Measurements from ENCODE around the gene RNF149. TPM values are rescaled to one million over a fixed set of nuclear protein-coding genes. Genes with fewer than 3 reads are reported as not detected.
"Not testable (repeated sequence)": the region's sequence is repeated elsewhere in the genome, so short reads cannot be mapped to it uniquely, and the experiment has no call there.

RNF149 gene
- total RNA-seq, 1 experiment from 2014 or later = 9.3 TPM

DNA sequence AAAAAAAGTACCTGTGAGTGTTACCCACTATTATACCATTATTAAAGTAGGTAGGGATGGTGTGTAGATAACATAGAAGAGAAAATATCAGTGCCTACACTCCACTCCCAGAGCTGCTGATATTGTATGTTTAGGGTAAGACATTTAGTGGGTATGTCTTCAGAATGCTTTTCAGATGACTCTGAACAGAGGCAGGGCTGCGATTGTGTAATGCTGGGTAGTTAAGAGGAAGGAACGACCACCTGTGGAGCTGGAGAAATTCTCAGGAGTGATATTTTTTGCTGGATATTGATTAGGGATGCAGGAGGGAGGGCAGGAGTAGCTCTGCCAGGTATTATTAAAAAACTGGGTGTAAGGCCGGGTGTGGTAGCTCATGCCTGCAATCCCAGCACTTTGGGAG lies 53.0 kb downstream of the RNF149 start:
- DNase-seq (ENCODE audit: low read depth) = no peak

DNA sequence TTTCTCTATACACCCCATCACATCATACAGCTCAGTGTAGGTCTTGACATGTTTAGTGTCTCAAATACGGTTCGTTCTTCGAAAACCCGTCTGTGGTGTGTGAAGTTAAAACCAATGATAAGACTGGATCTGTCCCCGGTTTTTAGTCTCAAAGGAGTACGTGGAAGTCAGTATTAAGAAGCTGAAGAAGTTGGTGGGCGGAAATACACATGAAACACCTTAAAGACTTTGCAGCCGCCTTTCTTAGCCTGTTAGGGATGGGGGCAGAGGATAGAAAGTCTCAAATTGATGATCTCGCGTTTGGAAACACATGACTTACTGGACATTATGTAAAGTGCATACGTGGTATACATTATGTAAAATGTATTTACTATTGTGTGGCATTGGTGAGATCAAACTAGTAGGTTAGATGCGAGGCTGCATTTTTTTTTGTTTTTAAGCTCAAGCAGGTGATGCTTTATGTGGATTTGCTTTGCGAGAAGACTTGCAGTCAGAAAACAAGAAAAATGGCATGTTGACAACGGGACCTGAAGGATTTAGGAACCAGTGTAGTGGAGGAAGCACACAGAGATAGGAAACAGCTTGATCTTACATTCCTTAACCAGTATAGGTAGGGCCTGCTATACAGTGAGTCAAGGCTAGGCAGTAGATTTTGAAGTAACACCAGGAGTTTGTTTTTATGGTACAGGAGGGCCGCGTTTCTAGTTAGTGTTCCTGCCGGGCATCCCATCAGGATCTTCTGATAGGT lies 54.6 kb downstream of the RNF149 start:
- no peak for DNase-seq (ENCODE audit: low read depth)

DNA sequence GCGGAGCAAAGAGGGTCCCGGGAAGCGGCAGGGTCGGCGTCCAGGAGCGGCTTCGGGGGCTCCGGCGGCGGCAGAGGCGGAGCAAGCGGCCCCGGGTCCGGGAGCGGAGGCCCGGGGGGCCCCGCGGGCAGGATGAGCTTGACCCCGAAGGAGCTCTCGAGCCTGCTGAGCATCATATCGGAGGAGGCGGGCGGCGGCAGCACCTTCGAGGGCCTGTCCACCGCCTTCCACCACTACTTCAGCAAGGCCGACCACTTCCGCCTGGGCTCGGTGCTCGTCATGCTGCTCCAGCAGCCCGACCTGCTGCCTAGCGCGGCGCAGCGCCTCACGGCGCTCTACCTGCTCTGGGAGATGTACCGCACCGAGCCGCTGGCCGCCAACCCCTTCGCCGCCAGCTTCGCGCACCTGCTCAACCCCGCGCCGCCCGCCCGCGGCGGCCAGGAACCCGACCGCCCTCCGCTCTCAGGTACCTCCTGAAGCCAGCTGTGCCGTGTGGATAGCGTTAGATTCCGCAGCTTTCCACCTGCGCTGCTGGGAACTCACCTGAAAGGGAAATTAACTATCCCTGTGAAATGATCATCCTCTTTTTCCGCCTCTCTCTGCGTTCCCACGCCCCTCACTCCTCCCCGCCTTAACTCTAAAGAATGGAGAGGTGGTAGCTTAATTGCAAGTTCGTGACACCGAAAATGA lies 55.3 kb downstream of the RNF149 start:
- DNase-seq (ENCODE audit: low read depth) = peak; percentile 65

DNA sequence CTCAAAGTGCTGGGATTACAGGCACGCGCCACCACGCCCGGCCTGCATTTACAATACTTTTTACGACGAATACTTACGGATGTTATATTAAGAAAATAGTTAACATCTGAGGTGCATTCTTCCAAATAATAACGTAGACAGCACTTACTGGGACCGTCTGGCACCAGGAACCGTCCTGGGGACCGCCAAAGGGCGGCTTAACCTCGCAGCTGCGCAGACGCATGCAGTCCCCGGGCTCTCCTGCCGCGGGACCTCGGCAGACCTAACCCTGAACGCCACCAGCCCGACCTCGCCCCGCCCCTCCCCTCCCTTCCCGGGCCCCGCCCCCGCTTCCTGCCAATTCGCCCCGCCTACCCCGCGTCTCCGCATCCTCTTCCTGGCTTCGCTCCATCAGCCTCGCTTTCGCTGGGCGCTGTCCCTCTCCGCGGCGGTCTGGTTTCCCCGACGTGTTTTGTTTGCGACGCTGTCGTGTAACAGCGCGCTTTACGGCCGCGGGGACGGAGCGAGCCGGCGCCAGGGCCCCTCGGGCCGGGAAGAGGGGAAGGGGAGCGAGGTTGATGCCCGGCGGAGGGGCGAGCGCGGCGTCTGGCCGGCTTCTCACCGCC lies 56.0 kb downstream of the RNF149 start, which contains the start of gene CNOT11:
TSS of gene CNOT11 (plus strand) at position 479 of the 605 bp plus-strand sequence. CDS start at position 558, 79 bp downstream.
- peak; percentile 95 for DNase-seq (ENCODE audit: low read depth)

DNA sequence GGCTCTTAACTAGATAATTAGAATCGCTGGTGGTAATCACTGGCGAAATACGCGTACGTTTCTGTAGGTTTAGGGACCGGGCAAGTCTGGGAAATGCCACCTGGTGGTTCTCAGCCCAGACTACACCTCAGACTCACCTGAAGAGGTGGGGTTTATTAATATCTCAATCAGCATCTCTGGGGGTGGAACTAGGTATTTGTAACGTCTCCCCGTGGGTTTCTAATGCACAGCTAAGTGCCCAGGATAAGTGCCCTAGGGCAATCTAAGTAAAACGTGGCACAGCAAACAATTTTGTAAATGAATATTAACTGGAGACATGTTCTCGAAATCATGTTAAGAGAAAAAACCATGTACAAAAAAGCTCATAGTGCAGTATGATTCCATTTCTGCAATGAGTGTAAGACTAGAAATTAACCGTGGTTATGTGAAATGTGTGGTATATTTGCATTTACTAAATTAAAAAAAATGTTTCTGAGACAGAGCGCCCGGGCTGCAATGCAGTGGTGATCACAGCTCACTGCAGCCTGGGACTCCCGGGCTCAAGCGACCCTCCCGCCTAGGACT lies 56.6 kb downstream of the RNF149 start:
- DNase-seq (ENCODE audit: low read depth) = no peak

DNA sequence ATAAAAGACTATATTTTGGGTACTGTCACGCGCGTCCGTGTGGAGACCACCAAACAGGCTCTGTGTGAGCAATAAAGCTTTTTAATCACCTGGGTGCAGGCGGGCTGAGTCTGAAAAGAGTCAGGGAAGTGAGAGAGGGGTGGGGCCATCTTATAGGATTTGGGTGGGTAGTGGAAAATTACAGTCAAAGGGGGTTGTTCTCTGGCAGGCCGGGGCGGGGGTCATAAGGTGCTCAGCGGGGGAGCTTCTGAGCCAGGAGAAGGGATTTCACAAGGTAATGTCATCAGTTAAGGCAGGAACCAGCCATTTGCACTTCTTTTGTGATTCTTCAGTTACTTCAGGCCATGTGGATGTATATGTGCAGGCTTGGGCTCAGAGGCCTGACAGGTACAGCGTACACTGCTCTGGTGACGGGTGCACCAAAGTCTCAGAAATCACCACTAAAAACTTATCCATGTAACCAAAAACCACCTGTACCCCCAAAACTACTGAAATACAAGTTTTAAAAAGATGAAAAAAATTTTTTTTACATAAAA lies 57.2 kb downstream of the RNF149 start:
- DNase-seq (ENCODE audit: low read depth) = not testable (repeated sequence)

DNA sequence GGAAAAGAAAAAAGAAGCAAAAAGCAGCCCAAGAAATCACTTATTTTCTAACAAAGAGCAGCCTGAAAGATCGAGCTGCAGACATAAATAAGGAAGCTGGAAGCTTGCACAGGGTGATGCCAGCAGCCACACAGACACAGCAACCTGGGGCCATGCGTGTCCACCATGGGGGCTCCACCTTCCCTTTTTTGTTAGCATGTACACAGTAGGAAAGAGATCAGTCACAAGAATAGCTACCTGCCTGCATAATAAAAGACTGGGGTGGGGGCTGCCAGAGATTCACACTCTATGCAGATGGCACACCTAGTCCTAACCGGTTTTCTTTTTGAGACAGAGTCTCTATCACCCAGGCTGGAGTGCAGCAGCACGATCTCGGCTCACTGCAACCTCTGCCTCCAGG lies 58.7 kb downstream of the RNF149 start:
- DNase-seq (ENCODE audit: low read depth) = no peak

DNA sequence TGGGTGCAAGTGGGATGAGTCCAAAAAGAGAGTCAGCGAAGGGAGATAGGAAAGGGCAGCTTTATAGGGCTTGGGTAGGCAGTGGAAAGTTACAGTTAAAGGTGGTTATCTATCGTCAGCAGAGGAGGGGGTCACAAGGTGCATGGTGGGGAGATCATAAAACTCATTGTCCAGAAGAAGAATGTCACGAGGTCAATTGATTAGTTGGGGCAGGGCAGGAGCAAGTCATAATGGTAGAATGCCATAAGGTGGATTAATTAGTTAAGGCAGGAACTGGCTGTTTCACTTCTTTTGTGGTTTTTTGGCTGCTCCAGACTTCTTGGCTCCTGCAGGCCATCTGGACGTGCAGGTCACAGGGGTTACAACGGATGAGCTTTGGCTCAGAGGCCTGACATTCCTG lies 59.7 kb downstream of the RNF149 start:
- DNase-seq (ENCODE audit: low read depth) = peak; percentile 27

DNA sequence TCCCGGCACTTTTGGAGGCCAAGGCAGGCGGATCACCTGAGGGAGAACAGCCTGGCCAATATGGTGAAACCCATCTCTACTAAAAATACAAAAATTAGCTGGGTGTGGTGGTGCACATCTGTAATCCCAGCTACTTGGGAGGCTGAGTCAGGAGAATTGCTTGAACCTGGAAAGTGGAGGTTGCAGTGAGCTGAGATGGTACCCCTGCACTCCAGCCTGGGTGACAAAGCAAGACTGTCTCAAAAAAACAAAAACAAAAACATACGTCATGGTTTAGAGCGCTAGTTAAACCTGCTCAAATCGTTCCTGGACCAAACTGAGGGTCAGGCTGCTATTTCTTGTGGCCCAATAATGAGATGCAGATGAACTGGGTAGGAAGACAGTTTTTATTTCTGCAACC lies 63.0 kb downstream of the RNF149 start:
- DNase-seq (ENCODE audit: low read depth) = not testable (repeated sequence)

DNA sequence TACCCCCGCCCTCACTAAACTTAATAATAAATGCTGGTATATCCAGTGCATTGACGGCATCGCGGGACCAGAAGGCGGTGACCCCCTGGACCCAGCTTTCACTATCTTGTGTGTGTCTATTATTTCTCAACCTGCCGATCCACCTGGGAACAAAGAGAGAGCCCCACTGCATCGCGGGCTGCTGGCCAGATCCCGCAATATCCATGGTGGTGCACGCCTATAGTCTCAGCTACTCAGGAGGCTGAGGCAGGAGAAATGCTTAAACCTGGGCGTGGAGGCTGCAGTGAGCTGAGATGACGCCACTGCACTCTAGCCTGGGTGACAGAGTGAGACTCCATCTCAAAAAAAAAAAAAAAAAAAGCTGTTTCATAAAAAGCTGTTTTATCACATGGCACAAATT lies 63.6 kb downstream of the RNF149 start:
- DNase-seq (ENCODE audit: low read depth) = not testable (repeated sequence)

DNA sequence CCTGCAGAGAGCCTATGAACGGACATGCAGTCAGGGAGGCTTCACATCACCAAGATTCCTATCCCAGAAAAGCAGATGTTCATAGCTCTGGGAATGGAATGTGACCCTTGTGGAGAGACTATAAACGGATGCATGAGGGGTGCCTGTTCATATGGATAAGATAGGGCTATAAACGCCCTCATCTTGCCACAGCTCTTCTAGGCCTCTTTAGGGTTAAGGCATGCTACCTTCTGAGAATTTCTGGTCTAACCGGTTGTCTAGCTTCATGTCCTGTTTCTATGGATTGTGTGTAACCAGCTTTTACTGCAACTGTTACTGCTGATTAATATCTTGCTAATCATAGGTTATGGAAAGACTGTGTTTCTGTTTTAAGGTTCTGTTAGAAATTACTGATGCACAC lies 64.1 kb downstream of the RNF149 start:
- DNase-seq (ENCODE audit: low read depth) = not testable (repeated sequence)

DNA sequence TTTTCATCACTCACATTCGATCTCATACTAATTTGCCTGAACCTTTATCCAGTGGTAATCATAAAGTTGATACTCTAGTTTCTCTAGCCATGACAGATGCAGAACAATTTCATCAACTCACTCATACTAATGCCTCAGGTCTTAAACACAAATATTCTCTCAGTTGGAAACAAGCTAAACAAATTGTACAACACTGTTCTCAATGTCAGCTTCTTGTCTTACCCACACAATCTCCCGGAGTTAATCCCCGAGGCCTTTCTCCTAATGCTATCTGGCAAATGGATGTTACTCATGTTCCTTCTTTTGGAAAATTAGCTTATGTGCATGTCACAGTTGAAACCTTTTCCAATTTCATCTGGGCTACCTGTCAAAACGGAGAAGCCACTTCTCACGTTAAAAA lies 67.3 kb downstream of the RNF149 start:
- no peak for DNase-seq (ENCODE audit: low read depth)

DNA sequence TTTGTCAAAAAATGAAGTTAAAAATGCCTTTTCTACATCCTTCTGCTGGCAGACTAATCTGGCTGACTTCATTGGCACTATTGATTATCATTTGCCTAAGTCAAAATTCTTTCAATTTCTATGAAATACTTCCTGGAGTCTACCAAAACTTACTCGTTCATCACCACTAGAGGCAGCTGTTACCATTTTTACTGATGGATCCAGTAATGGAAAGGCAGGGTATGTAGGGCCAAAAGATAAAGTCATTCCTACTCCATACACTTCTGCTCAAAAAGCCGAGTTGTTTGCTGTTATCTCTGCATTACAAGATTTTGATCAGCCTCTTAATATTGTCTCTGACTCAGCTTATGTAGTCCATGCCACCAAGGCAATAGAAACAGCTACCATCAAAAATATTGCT lies 67.8 kb downstream of the RNF149 start:
- peak; percentile 27 for DNase-seq (ENCODE audit: low read depth)

DNA sequence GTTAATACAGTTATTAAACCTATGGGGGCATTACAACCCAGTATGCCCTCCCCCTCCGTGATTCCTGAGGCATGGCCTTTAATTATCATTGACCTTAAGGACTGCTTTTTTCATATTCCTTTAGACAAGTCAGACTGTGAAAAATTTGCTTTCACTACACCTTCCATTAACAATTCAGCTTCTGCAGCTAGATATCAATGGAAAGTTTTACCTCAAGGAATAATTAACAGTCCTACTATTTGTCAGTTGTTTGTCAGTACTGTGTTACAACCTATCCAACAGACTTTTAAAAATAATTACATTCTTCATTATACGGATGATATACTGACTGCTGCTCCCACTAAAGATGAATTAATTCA lies 68.8 kb downstream of the RNF149 start:
- DNase-seq (ENCODE audit: low read depth) = not testable (repeated sequence)

DNA sequence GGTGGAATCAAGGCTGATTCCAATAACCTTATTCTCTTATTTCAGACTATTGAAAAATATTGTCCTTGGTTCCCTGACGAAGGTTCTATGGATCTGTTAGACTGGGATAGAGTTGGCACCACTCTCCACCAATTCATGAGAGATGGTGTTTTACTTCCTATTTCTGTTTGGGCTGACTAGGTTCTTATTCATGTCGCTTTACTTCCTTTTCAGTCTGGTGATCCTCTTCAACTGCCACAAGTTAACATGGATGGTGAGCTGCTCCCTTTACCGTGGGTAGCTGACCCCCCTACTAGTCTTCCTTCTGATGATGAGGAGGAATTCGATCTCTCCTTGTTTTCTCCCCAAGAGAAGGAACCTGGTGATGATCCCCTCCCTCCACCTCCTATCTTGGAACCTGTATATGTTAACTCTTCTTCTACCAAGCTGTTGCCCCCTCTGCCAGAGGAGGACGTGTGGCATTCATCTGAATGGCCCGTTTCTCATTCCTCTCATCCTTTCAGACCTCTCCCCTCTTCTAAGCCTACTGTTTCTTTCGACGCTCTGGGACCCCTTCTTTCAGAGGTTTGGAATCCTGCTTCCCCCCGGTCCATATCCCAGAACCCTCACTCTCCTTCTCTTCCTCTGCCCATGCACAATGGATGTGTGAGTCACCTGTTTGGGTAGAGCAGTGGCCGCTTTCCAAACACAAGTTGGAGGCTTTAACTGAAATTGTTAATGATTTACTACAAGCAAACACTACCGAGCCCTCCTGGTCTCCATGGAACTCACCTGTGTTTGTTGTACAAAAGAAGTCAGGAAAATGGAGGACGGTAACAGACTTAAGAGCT lies 69.4 kb downstream of the RNF149 start:
- DNase-seq (ENCODE audit: low read depth) = peak; percentile 61

DNA sequence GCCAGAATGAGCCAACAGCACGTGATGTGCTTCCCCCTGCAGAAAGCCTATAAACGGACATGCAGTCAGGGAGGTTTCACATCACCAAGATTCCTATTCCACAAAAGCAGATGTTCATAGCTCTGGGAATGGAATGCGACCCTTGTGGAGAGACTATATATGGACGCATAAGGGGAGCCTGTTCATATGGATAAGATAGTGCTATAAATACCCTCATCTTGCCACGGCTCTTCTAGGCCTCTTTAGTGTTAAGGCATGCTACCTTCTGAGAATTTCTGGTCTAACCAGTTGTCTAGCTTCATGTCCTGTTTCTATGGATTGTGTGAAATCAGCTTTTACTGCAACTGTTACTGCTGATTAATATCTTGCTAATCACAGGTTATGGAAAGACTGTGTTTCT lies 70.6 kb downstream of the RNF149 start:
- DNase-seq (ENCODE audit: low read depth) = not testable (repeated sequence)

DNA sequence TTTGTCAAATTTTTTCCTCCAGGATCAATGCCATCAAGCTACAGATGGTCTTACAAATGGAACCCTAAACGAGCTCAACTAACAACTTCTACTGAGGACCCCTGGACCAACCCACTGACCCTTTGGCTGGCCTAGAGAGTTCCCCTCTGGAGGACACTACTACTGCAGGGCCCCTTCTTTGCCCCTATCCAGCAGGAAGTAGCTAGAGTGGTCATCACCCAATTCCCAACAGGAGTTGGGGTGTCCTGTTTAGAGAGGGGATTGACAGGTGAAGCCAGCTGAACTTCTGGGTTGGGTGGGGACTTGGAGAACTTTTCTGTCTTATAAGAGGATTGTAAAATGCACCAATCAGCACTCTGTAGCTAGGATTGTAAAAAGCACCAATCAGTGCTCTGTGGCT lies 72.5 kb downstream of the RNF149 start:
- not testable (repeated sequence) for DNase-seq (ENCODE audit: low read depth)

DNA sequence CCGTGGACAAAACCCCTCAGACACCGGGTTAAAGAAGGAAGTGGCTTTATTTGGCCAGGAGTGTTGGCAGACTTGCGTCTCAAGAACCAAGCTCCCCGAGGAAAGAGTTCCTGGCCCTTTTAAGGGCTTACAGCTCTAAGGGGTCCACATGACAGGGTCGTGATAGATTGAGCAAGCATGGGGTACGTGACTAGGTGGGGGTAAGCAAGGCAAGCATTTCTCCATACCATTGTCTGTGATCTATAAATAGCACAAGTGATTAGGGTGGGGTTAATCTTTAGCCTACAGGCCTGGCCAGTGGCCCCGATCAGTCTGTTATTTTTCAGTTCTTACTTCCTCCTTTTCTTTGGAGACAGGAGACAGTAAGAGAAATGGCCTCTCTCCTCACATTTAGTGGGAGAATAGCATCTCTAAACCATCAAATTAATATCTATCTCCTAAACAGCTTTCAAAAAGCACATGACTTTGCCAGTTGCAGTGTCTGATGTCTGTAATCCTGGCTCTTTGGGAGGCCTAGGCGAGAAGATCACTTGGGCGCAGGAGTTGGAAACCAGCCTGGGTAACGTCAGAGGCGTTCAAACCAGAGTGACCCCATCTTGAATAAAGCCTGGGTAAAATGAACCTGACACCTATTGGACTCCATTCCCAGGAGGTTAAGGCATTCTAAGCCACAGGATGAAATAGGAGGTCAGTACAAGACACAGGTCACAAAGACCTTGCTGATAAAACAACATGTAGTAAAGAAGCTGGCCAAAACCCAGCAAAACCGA lies 74.1 kb downstream of the RNF149 start:
- DNase-seq (ENCODE audit: low read depth) = no peak

DNA sequence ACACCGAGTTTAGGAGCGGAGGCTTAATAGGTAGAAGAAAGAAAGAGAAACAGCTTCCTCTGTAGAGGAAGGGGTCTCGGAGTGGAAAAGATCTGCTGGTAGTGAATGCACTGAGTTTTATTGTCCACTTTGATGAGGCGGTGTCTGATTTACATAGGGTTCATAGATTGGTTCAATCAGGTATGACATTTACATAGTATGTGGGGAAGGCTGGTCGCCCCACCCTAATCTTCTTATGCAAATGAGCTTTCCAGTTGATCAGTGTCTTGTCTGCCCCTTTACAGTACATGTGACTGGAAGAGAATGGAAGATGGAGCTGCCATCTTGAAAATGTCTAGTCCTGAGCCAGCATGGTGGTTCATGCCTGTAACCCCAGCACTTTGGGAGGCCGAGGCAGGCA lies 75.7 kb downstream of the RNF149 start:
- no peak for DNase-seq (ENCODE audit: low read depth)

DNA sequence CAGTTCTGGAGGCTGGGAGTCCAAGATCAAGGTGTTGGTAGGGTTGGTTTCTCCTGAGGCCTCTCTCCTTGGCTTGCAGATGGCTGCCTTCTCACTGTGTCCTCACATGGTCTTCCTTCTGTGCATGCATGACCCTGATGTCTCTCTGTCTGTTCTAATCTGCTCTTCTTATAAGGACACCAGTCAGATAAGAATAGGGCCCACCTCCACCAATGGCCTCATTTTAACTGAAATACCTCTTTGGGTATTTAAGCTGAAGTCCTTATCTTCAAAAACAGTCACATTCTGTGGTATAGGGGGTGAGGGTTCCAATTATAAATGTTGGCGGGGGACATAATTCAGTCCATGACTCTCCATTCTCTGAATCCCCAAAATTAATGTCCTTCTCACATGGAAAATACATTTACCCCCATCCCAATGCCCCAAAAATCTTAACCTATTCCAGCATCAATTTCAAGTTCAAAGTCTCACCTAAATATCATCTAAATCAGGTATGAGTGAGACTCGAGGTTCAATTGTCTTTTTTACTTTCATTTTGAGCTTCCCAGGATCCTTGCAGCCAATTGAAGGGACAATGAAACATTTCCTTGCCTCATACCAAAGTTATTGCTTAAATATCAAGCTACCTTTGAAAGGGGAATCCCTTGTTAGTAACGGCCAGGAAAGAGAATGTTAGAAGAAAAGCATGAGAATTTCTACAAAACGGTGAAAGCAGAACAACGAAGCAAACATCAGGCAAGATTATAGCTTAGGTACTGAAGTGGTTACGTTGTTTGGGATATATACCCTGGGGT lies 76.4 kb downstream of the RNF149 start:
- DNase-seq (ENCODE audit: low read depth) = no peak
